Mammary epithelial cell (primary cell): ENCODE results near the gene POU2F1.

Experiments
- EZH2 ChIP-seq: IDR thresholded peaks from 2 replicates; pipeline ENCODE4 v1.6.1; 2012; ENCODE audit warnings: low read length, inconsistent platforms, borderline replicate concordance
- TF ChIP-seq, protein P1 (sequence below), 2 donors: IDR thresholded peaks in 1 of 2; conservative IDR thresholded peaks in 1 of 2; 2 replicates each; pipeline ENCODE4 v1.5.1; 2011 to 2012; ENCODE audit warnings: inconsistent platforms in 2 of 2, low read length in 2 of 2, mild to moderate bottlenecking in 2 of 2, control low read depth in 1 of 2, low read depth in 1 of 2; ENCODE audit not compliant: insufficient read depth in 1 of 2; ENCODE audit errors: extremely low read depth in 1 of 2

DNA sequence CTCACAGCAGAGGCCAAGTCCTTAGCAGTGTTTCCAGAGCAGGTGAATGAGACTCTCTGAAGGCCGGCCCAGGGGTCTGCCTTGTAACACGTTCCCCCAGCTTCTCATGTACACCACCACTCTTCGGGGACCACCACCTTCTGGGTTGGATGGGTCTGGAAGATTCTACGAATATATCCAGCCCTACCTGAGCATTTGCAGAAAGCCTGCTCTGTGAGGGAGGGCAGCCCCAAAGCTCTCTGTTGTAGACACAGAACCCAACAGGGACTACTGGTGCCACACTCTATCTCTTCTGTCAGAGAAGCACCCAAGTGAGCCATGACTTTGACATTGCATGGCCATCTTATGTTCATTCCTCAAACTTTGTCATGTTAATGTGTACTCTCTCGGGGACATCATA is 235.8 kb downstream of the POU2F1 start:
- TF ChIP-seq, protein P1, sequence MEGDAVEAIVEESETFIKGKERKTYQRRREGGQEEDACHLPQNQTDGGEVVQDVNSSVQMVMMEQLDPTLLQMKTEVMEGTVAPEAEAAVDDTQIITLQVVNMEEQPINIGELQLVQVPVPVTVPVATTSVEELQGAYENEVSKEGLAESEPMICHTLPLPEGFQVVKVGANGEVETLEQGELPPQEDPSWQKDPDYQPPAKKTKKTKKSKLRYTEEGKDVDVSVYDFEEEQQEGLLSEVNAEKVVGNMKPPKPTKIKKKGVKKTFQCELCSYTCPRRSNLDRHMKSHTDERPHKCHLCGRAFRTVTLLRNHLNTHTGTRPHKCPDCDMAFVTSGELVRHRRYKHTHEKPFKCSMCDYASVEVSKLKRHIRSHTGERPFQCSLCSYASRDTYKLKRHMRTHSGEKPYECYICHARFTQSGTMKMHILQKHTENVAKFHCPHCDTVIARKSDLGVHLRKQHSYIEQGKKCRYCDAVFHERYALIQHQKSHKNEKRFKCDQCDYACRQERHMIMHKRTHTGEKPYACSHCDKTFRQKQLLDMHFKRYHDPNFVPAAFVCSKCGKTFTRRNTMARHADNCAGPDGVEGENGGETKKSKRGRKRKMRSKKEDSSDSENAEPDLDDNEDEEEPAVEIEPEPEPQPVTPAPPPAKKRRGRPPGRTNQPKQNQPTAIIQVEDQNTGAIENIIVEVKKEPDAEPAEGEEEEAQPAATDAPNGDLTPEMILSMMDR (conservative IDR thresholded peaks at IDR 0.05 in 1 of 2, IDR thresholded peaks at IDR 0.05 in 1 of 2; ENCODE audit: extremely low read depth in 1 of 2, insufficient read depth in 1 of 2, low read depth in 1 of 2, low read length in 2 of 2) = no peak
- TF ChIP-seq EZH2 = no peak
